T-helper 2 cell treated with Interferon-gamma antibody and Interleukin-4, amounts not matched to agents 100 ng/mL and 5 ng/mL, for 36 hours (primary cell): ENCODE measurements around the gene DCAF16. TPM values are rescaled to one million over a fixed set of nuclear protein-coding genes. Genes with fewer than 3 reads are reported as not detected.
"Not testable (repeated sequence)": the region's sequence is repeated elsewhere in the genome, so short reads cannot be mapped to it uniquely, and the experiment has no call there.

Experiments
- intact Hi-C: fragments of 100-400 bp; cut with micrococcal nuclease; formaldehyde crosslinking; loops from one replicate; pipeline ENCODE4 v1.15.1; 2023
- total RNA-seq: library from RNA; stranded (reverse); gene quantifications from 2 replicates; pipeline ENCODE4 v1.2.3, GENCODE V29; 2022

DCAF16 gene
- 39.1 and 40.1 TPM in 2 replicates for total RNA-seq

GRCh38 chr4:17810260-17811077 is at the start of gene DCAF16, which contains the start of gene NCAPG:
Gene DCAF16, minus strand, starts transcription at chr4:17810757. Its CDS starts 6,616 bp downstream, at chr4:17804141.
Gene NCAPG, plus strand, starts transcription at chr4:17810979. Its CDS starts 99 bp downstream, at chr4:17811078.
- intact Hi-C loops = loop anchor here (1.0 to 10.0 kb wide), 5 partner anchors 196 to 474 kb away; partner anchors contain the start of genes LAP3, LCORL and MED28

- intact Hi-C loops = no loop called here
Observed at GRCh38 chr4:17859793-17860406, 49.3 kb upstream of the DCAF16 start.

GRCh38 chr4:17854036-17854435 is 43.5 kb upstream of the DCAF16 start:
- intact Hi-C loops = no loop called here

- intact Hi-C loops = no loop called here
Observed at GRCh38 chr4:17851959-17852358, 41.4 kb upstream of the DCAF16 start.

- intact Hi-C loops = not testable (repeated sequence)
Observed at GRCh38 chr4:17850295-17850694, 39.7 kb upstream of the DCAF16 start.

- intact Hi-C loops = no loop called here
Observed at GRCh38 chr4:17846266-17846665, 35.7 kb upstream of the DCAF16 start.

- intact Hi-C loops = no loop called here
Observed at GRCh38 chr4:17823871-17824669, 13.5 kb upstream of the DCAF16 start.

- intact Hi-C loops = loop anchor here (1.0 to 10.0 kb wide), 2 partner anchors 238 to 776 kb away; no protein-coding TSS in a partner anchor
Observed at GRCh38 chr4:17817027-17817426, 6.5 kb upstream of the DCAF16 start.

GRCh38 chr4:17816142-17816541 is 5.6 kb upstream of the DCAF16 start:
- intact Hi-C loops = loop anchor here (10.0 kb wide), 1 partner anchor 239 kb away; no protein-coding TSS in a partner anchor

- intact Hi-C loops = loop anchor here (10.0 kb wide), 1 partner anchor 241 kb away; no protein-coding TSS in a partner anchor
Observed at GRCh38 chr4:17814140-17814539, 3.6 kb upstream of the DCAF16 start.

GRCh38 chr4:17812801-17813200 is 2.2 kb upstream of the DCAF16 start:
- intact Hi-C loops = loop anchor here (10.0 kb wide), 1 partner anchor 242 kb away; no protein-coding TSS in a partner anchor

- intact Hi-C loops = loop anchor here (10.0 kb wide), 1 partner anchor 243 kb away; no protein-coding TSS in a partner anchor
Observed at GRCh38 chr4:17812125-17812524, 1.6 kb upstream of the DCAF16 start.

- intact Hi-C loops = loop anchor here (2.0 to 10.0 kb wide), 2 partner anchors 244 to 474 kb away; no protein-coding TSS in a partner anchor
Observed at GRCh38 chr4:17811078-17811603, 584 bp upstream of the DCAF16 start.

GRCh38 chr4:17809667-17810066 is 890 bp downstream of the DCAF16 start:
- intact Hi-C loops = loop anchor here (1.0 to 10.0 kb wide), 6 partner anchors 195 to 1585 kb away; partner anchors contain the start of genes LAP3, LCORL, MED28 and TAPT1

GRCh38 chr4:17807446-17807845 is 3.1 kb downstream of the DCAF16 start:
- intact Hi-C loops = loop anchor here (10.0 kb wide), 1 partner anchor 1583 kb away; the partner anchor contains the start of gene TAPT1

GRCh38 chr4:17805580-17806155 is 4.9 kb downstream of the DCAF16 start:
- intact Hi-C loops = loop anchor here (10.0 kb wide), 1 partner anchor 1581 kb away; the partner anchor contains the start of gene TAPT1

- intact Hi-C loops = no loop called here
Observed at GRCh38 chr4:17797808-17798207, 12.7 kb downstream of the DCAF16 start.

- intact Hi-C loops = no loop called here
Observed at GRCh38 chr4:17794730-17795129, 15.8 kb downstream of the DCAF16 start.

- intact Hi-C loops = no loop called here
Observed at GRCh38 chr4:17788956-17789355, 21.6 kb downstream of the DCAF16 start.

GRCh38 chr4:17787315-17787714 is 23.2 kb downstream of the DCAF16 start:
- intact Hi-C loops = no loop called here
